Activated CD8-positive, alpha-beta memory T cell treated with anti-CD3 and anti-CD28 coated beads, Interleukin-2, amount 50 U/mL, for 1 hour (primary cell): ENCODE data around the gene SFXN4.
"Not testable (repeated sequence)": the region's sequence is repeated elsewhere in the genome, so short reads cannot be mapped to it uniquely, and the experiment has no call there.

Experiments
- DNase-seq: peaks from one replicate; pipeline ENCODE4 v3.0.0-alpha.2; 2020; ENCODE audit errors: extremely low read depth

The SFXN4 gene

DNA sequence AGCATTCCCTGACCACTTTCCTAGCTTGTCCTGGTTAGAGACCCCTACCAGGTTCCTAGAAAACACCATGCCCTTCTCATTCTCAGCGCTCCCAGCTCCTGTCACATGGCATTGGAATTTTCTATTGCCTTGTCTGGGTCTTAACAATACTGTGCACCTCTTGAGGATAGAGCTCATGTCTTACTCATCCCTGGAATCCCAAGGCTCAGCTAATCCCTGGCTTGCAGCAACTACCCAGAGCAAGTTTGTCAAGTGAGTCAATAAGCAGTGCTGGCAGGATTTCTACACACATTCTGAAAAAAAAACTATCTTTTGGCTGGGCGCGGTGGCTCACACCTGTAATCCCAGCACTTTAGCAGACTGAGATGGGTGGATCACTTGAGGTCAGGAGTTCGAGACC lies 24.8 kb upstream of the SFXN4 start:
- DNase-seq, result no peak

DNA sequence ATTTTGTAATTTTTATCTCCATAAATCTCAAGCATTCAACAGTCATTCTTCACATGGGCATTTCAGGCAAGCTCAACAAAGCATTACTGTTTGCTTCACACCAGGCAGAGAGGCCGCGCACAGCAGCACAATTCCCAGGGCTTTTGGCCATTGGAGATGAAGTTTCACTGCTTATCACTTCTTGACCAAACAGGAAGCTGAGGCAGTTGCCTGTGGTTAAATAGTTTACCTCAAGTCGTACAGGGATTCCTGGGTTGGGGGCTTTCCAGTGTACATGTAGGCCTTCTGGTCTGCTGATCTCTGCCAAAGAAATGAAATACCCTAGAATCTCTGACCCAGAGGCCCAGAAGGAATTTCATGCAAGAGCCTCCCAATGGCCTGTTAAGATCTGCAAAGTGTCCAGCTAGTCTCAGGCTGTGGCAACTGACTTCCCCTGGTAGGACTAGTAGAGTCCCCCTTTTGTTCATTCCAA lies 24.3 kb upstream of the SFXN4 start:
- no peak for DNase-seq

DNA sequence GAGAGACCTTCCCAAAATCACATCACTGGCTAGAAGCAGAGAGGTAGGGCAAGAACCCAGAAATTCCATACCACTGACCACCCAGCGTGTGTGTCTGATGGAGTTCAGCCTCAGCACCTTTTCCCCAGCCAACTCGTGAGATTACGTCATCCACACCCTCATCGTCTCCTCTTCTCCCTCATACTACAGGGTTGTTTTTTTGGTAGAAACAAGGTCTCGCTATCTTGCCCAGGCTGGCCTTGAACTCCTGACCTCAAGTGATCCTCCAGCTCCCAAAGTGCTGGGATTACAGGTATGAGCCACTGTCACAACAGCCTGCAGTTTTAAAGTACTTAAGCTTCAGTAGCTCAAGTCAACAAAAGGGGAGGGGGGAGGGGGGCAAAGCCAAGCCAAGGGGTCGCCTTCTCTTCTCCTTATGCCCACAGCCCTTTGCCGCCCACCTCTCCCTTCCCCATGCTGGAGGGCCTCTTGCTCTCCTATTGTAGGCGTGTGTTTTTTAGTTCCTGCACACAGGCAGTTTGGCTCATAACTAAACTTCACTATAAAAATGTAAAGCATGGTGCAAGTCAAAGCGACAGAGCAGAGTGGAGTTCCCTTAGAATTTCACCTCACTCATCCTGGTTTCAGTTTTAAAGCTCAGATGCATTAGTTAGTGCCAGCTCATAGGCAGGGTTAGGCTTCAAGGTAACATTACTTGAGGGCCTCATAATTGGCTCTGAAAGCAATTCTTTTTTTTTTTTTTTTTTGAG lies 18.3 kb upstream of the SFXN4 start:
- no peak for DNase-seq

DNA sequence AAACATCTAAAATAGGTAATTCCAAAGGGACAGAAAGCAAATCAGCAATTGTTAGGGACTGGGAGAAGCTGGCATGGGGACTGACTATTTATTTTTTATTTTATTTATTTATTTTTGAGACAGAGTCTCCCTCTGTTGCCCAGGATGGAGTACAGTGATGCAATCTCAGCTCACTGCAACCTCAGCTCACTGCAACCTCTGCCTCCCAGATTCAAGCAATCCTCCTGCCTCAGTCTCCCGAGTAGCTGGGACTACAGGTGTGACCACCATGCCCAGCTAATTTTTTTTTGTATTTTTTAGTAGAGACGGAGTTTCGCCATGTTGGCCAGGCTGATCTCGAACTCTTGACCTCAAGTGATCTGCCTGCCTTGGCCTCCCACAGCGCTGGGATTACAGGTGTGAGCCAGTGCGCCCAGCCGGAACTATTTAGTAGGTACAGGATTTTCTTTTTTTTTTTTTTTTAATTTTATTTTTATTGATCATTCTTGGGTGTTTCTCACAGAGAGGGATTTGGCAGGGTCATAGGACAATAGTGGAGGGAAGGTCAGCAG lies 15.4 kb upstream of the SFXN4 start:
- DNase-seq, result not testable (repeated sequence)

DNA sequence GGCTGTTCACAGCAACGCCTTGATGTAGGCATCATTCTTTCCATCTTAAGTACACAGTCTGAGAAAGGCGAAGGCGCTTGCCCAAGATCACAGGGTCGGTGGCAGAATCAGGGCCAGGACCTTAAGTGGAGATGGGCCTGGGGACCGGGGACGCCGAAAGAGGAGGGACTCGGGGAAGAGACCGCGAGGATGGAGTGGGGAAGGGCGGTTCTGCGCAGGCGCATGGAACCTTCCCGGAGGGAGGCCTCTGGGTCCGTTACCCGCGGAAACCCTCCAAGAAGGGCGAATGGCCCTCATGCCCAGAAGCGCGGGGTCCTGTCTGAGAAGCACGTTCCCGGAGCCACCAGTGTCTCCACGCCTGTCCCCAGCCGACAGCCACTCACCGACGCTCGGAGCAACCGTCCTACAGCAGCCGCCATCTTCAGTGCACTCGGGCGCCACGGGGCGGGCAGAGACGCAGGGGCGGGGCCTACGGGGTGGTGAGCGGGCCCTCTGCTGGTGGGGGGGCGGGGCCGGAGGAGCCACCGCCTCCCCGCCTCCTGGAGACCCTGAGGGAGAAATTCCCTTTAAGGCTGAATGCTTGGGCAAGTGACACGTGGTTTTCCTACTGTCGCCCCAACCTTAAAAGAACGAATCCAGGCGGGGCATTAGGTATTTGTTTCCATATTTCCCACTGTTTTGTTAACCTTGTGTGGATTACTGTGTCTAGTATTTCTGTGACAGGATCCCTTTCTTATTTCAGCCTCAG lies 13.0 kb upstream of the SFXN4 start, which contains the start of gene PRDX3:
Gene PRDX3 (minus strand): TSS at position 441 of the 748 bp plus-strand sequence. CDS start 22 bp downstream, at position 419.
- peak; percentile 81 for DNase-seq

DNA sequence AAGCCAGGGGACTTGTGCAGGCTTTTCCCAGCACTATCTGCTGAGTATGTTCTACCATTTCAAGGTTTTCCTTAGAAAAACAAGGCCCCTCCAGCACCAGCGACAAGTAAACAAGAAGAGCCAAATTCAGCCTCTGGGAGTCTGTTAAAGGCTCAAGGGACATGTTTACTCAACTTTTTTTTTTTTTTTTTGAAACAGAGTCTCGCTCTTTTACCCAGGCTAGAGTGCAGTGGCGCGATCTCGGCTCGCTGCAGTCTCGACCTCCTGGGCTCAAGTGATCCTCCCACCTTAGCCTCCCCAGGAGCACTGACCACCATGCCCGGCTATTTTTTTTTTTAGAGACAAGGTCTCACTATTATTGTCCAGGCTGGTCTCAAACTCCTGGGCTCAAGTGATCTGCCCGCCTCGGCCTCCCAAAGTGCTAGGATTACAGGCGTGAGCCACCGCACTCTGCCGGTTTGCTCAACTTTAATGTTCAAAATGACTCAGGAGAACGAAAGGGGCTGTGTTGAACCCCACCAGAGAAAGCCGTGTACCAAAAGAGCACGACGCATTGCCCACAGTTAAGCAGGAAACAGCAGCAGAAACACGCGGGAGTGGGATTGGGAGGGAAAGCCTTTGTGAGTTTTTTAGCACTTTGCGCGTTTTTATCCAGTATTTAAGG lies 12.3 kb upstream of the SFXN4 start:
- no peak for DNase-seq

DNA sequence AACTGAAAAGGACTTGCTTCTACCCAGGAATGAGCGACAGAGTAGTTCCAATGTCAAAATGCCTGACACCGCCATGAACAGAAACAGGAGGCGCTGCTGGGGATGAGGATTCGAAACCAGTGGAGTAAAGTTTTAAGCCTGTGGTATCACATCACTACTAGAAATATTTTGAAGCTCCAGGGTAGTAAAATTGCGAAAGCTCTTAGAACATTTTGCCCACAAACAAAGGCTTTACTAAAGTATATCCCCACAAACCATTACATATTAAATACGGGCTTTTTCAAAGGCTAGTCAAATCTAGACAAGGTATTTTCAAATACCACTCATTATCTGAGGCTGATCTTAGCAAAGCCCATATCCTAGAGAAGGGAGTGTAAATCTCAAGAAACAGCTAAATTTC lies 10.7 kb upstream of the SFXN4 start:
- DNase-seq, result no peak

DNA sequence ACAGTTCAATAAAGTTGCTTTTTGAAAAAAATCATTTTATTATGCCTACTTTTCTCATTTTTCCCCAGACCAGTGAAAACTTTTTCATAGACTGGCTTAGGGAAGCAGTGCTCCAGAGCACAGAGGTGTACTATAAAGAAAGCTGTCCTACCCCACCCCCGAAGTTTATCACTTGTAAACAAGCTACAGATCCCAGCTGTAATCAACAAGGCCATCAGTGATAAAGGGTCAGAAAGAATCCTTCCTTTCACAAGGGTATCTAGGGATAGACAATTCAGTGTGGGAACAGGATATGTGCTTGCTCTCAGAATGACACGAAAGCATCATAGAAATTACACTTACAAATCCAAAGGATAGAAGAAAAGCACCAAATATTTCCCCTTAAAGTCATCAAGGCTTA lies 8.6 kb upstream of the SFXN4 start:
- DNase-seq, result no peak

DNA sequence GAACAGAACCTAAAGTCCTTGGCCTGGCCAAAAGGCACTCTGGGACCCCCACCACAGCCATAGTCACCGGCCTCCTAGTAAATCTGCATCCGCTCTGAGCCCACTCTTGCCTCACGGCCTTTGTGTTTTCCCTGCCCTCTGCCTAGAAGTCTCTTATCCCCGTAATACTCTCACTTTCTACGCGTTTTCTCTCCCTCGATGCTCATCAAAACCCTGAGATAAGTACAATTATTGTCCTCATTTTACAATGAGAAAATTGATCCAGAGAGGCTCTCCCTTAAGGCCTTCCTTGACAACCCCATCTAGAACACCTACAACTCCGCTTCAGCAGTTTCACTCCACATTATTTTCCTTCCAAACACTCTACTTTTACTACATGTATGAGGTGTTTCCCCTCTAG lies 1.5 kb upstream of the SFXN4 start:
- no peak for DNase-seq

DNA sequence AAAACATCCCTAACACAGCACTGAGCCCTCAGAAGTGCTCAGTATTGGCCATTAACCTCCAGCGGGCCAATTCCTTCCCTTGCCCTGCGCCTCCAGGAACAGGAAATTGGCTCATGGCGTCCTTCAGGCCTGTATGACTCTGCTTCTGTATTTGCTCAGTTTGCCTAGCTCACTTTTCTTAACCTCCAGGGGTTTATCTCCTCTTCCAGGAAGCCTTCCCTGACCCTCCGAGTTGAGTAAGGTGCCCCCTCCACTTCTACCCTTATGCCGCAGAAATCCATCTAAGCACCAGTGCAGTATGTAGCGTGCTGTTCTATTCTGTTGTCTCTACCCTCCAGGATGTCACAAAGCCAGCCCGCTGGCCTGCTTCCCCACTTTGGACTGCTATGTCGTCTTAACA lies 1.1 kb upstream of the SFXN4 start:
- no peak for DNase-seq

DNA sequence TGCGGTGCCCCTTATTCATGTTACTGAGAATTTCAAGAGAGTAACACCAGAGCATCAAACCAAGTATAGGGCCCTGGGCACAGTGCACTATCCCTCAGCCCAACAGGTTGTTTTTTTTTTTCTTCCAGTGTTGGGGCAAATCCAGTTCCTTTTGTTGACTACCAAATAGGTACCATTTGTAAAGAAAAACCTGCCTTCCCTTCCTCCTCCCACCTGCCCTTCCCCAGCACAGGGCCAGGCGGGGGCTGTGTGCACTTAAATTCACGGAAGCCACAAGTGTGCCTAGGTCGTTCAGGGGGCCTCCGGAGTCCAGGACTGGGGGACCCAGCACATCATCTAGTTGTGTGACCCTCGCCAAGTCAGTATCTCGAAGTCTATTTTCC lies 595 bp upstream of the SFXN4 start:
- DNase-seq, result no peak

DNA sequence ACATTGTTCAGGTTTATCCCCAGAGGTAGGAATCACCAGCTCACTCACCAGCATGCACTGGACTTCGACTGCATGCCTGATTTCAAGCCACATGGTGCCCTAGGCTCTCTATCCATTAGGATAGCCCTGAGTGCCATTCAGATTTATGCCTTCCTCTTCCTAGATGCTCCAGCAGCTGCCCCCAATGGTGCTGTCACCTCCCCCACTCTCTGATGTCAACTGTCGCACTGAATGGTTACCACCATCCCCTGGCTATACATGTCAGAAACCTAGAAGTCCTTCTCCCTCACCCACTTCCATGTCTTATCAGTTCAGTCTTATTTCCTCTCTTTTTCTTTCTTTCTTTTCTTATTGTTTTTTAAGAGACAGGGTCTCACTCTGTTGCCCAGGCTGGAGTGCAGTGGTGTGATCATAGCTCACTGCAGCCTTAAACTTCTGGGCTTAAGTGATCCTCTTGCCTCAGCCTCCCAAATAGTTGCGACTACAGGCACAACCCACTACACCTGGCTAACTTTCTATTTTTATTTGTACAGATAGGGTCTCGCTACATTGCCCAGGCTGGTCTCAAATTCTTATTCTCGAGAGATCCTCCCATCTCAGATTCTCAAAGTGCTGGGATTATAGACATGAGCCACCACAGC lies 2.9 kb downstream of the SFXN4 start:
- DNase-seq, result no peak

DNA sequence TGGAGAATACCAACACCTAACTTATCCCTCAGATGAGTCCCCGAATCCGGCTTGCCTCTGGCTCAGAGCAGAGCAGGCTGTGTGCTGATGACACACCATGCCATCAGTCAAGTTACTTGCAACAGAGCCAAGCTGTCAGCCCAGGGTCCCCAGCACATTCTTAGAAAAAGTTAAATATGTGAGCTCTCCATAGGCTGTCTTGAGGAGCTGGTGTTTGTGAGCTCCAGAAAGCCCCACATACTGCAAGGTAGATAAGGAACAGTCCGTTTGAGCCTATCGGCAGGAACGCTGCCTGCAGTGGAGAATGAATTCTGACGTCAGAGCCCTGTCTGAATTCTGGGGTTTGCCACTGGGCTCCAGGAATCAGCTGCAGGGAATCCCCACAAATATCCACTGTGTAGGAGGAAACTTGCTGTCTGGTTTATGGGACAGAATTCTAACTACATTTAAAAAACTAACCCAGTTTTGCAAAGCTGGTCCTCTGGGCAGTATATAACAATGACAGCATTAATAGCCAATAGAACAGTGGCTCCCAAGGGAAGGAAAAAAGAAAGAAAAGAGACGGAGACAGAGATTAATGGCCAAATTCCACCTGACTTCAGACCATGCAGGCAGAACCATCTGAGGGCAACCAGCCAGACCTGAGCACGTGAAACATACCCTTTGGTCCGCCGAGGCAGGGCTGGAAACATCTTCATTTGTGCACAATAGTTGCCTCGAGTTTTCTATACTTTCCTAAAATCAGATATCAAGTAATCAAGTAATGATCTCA lies 3.6 kb downstream of the SFXN4 start:
- DNase-seq, result no peak

DNA sequence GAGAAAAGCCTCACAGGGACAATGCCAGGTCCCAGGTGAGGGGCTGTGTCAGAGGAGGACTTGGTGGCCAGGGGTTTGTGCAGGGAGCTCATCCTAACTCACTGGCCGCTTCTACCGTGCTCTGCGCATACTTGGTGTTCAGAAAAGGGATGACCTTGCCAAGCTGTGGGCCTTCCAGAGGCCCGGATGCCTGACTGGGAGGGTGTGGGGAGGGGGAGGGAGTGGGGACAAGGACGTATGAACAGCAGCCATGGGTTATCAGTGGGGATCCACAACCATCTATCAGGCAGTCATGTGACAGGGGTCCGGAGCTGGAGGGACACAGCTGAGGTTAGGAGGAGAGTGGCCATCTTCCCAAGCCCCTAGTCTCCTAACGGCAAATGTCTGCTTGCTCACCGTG lies 6.2 kb downstream of the SFXN4 start:
- no peak for DNase-seq

DNA sequence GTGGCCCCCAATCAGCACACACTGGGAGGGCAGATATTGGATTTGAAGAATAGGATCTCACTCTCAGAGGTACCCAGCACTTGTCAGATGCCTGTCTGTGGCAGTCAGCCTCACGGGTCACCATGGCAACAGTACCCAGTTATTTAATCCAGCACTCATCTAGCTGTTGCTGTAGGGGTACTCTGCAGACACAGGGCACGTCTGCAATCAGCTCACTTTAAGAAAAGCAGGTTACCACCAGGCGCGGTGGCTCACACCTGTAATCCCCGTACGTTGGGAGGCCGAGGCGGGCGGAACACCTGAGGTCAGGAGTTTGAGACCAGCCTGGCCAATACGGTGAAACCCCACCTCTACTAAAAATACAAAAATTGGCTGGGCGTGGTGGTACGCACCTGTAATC lies 11.9 kb downstream of the SFXN4 start:
- no peak for DNase-seq

DNA sequence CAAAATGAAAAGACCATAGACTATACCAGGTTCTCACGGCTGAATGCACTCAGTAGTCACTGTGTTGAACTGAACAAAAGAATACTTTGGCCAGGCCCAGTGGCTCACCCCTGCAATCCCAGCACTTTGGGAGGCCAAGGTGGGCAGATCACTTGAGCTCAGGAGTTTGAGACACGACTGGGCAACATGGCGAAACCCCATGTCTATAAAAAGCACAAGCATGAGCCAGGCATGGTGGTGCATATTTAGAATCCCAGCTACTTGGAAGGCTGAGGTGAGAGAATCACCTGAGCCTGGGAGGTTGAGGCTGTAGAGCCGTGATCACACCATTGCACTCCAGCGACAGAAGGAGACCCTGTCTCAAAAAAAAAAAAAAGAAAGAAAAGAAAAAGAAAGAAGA lies 12.5 kb downstream of the SFXN4 start:
- DNase-seq, result no peak

DNA sequence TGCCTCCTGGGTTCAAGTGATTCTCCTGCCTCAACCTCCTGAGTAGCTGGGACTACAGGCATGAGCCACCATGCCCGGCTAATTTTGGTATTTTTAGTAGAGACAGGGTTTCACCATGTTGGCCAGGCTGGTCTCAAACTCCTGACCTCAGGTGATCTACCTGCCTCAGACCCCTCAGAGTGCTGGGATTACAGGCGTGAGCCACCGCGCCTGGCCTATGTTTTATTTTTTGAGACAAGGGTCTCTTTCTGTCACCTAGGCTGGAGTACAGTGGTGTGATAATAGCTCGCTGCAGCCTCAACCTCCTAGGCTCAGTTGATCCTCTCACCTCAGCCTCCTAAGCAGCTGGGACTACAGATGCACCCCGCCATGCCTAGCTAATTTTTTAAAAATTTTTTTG lies 13.9 kb downstream of the SFXN4 start:
- not testable (repeated sequence) for DNase-seq

DNA sequence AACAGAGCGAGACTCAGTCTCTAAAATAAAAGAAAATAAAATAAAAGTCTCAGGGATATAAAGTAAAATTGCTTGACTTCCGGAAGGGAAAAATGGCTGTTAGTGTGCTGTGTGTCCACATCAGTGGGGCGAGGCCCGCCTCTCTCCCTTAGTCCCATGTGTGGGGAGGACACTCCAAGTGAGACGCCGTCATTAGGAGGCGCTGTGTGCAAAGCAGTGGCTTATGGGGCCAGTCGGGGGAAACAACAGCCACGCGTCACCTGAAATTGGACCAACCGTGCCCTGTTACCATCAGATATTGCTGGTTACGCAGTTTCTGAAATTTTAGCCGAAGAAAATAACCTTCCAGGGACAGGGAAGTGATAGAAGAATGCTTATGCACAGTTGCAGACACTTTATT lies 15.8 kb downstream of the SFXN4 start:
- DNase-seq, result no peak

DNA sequence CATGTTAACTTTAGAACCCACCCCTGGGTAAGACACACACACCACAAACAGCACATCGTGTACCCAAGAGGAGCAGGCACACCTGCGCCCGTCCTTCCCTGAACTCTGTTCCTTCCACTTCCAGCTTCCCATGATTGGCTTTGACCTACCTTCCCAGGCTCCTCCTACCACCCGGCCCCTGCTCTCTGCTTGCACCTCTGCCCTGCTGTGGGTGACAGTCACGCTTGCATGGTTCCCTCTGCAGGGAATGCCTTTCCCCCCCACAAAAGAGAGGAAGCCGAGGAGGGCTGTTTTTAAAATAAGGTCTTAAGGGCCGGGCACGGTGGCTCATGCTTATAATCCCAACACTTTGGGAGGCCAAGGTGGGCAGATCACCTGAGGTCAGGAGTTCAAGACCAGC lies 16.4 kb downstream of the SFXN4 start:
- no peak for DNase-seq

DNA sequence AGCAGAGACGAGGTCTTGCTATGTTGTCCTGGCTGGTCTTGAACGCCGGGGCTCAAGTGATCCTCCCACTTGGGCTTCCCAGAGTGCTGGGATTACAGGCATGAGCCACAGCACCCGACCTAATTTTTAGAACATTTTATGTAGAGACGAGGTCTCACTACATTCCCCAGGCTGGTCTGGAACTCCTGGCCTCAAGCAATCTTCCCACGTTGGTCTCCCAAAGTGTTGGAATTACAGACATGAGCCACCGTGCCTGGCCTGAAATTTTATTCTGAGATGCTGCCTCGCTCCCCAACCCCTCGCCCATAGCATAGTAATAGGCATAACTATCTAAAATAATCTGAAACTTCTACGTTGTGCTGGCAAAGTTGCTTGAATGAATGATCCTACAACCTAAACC lies 21.9 kb downstream of the SFXN4 start:
- DNase-seq, result no peak

DNA sequence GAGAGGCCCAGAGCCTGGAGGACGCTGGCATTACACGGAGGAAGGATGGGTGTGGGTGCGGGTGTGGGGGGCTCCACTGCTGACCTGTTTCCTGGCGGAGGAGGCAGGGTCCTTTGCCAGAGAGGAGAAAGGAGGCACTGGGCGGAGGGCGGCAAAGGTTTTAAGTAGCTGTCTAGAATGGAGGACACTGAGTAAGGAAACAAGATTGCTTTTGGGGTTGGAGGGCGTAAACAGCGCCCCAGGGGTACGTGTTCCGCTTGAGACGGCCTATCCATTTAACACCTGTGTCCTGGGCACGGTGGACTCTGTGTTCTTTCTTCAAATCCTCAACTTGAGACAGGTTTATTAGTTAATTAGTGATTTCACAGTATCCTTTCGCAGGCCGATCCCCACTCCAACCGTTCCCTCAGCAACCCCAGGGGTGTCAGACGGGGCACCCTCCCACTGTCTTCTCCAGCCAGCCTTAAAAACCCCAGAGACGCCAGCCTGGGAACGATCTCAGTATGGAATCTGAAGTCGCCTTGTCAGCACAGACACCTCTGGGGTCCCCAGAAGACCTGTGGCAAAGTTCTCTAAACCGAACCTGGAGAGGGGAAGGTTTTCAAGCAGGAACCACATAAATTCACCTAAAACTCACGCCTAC lies 24.8 kb downstream of the SFXN4 start:
- DNase-seq, result no peak
